Activated T-helper 9 cell treated with anti-CD3 and anti-CD28 coated beads, Interleukin-2, amount 50 U/mL, for 16 hours (primary cell): ENCODE measurements around the gene EXOC6B.

Experiments used
- DNase-seq: peaks from one replicate; pipeline ENCODE4 v3.0.0-alpha.2; 2020; ENCODE audit warnings: low read depth

Gene EXOC6B

DNA sequence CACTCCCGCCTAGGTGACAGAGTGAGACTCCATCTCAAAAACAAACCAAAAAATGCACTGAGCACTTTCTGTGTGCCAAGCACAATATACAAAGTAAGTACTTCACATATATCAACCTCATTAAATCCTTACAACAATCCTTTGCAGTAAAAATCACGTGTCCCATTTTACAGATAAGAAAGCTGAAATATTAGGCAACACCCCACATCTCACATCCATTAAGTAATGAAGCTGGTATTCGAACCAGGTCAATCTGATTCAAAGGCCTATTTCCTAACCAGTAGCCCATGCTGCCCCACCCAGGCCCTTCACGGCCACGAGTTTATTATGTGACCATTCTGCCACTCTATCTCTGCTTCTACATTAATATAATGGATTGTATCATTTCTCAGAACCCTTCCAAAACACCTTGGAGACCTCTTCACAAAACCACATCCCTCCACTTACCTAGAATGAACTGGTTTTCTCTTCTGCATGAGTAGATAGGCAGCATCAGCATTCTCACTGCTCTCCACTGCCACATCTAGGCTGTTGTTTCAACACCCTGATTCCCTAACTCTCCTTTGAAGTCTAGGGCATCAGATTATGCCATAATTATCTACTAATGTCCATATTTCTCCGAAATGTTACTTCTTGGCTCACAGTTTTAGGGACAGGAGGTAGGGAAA, 3.1 kb upstream of the EXOC6B start:
- no peak for DNase-seq

- no peak for DNase-seq
Measured at GRCh38 chr2:72827966-72828646, 2.3 kb upstream of the EXOC6B start.

DNA sequence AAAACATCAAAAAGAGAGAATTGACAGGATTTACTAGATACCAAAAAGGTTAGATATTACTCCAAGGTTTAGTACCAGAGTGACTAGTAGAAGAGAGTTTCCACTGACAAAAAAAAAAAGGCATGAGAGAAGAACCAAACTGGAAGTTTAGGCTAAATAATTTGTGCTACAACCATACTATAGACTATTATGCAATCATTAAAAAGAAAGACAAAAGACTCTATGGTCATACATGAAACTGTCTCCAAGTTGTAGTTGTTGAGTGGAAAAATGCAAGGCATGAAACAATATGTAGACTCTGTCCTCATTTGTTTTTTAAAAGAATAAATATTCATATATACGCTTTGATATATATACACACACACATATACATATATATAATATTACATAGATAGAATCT, 1.7 kb upstream of the EXOC6B start:
- no peak for DNase-seq

DNA sequence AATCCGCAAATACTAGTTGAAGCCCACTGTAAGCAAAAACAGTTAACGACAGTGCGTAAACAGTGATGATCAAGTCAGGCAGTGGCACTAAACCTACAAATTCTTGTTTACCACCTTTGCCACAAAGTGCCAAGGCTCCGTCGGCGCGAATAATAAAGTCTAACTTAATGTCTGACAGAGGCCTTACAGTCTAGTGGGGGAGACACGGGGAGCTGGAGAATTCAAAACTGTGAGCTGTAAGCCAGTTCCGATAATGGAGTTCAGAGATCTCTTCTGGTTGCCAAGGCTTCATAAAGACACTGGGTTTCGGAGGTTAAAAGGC, 284 bp upstream of the EXOC6B start:
- no peak for DNase-seq

- DNase-seq: no peak
Measured at GRCh38 chr2:72824224-72824842, 1.5 kb downstream of the EXOC6B start.

GRCh38 chr2:72822794-72823193, 3.0 kb downstream of the EXOC6B start:
- no peak for DNase-seq

DNA sequence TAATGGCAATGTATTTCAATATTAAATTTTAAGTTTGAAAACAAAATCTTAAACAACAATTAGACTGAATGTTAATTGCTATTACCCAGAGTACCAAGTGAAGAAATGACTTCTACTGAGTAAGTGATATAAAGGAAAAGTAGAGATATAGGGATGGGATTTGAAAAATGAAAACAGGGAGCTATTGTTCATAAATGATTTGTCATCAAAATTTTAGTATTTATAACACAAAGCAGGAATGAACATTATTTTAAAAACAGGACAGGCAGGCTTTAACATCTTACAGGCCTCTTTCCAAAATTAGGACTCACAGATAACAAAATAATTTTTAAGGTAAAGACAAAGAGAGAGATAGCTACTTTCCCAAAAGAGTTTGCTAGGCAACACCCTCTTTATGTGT, 3.9 kb downstream of the EXOC6B start:
- DNase-seq: no peak

GRCh38 chr2:72821118-72821517, 4.7 kb downstream of the EXOC6B start:
- DNase-seq: no peak

GRCh38 chr2:72819501-72819900, 6.3 kb downstream of the EXOC6B start:
- DNase-seq: no peak

GRCh38 chr2:72815655-72816278, 10.1 kb downstream of the EXOC6B start:
- no peak for DNase-seq

DNA sequence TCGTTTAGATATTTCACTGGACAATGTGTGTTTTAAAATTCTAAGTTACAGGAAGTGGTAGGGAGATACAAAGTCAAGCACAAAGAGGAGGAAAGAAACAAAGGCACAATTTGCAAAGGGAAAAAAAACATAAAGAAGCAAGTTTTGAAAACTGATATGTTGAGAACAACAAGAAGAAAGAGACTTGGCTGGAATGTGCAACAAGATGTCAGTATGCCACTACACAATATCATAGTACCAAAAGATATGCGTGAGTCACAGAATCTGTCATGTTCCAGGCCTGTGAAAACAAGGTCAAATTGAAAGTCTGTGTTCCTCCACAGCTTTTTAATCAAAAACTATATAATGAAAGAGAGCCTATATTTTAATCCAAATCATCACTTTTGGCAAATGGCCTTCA, 12.0 kb downstream of the EXOC6B start:
- no peak for DNase-seq

GRCh38 chr2:72810165-72810564, 15.7 kb downstream of the EXOC6B start:
- no peak for DNase-seq

- no peak for DNase-seq
Measured at GRCh38 chr2:72809095-72809494, 16.7 kb downstream of the EXOC6B start.

- no peak for DNase-seq
Measured at GRCh38 chr2:72806280-72806945, 19.4 kb downstream of the EXOC6B start.

GRCh38 chr2:72803626-72804320, 22.1 kb downstream of the EXOC6B start:
- no peak for DNase-seq

- no peak for DNase-seq
Measured at GRCh38 chr2:72803151-72803550, 22.7 kb downstream of the EXOC6B start.

- DNase-seq: no peak
Measured at GRCh38 chr2:72800492-72800891, 25.3 kb downstream of the EXOC6B start.

GRCh38 chr2:72797740-72798139, 28.1 kb downstream of the EXOC6B start:
- no peak for DNase-seq

DNA sequence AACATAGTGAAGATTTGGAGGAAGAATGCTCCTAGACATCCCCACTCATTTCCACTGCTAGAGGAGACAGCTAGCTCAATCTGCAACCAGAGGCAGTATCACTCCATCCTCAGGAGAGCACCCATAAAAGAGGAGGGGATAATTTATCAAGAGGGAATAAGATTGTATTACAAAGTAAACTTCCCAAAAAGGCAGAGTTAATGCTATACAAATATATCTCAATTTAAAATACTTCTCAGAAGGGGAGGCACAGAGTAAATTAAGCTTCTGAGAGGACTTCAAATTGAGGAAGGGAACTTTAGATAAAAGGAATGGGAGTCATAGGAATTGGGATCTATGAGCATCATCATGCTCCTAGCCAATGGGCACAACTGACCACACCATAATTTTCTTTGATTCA, 29.1 kb downstream of the EXOC6B start:
- no peak for DNase-seq

- DNase-seq: no peak
Measured at GRCh38 chr2:72794572-72794971, 31.3 kb downstream of the EXOC6B start.

- no peak for DNase-seq
Measured at GRCh38 chr2:72793798-72794440, 31.9 kb downstream of the EXOC6B start.

GRCh38 chr2:72789241-72789640, 36.6 kb downstream of the EXOC6B start:
- no peak for DNase-seq
